Loucy (cell line): ENCODE data around the gene CCDC13.

Source experiments
- EZH2phosphoT487 ChIP-seq: fragments of 200-600 bp; IDR thresholded peaks from 2 replicates; pipeline ENCODE4 v1.6.1; 2018; ENCODE audit warnings: antibody characterized with exemption, mild to moderate bottlenecking, moderate library complexity, borderline replicate concordance
- TF ChIP-seq, protein P1 (sequence below): fragments of 200-600 bp; sonication (generic); conservative IDR thresholded peaks from 2 replicates; pipeline ENCODE4 v1.5.1; 2014; ENCODE audit warnings: mild to moderate bottlenecking, antibody characterized with exemption, low read length

DNA sequence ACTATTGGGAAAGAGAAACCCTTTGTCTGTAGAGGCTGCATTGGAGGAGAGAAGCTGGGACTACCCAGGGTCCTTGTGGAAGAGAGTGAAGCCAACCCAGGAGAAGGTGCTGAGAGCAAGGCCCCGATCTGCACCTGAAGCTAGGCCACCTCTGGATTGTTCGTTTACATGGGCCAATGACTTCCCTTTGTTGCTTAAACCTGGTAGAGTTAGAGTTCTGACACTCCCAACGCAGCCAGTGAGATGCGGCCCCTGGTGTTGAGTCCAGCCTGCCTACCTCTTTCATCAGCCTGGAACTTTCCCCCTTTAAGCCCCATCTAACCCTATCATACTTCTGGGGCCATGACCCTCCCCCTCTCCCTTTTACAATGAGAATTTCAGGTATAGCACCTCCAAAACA, 30.8 kb downstream of the CCDC13 start:
- TF ChIP-seq, protein P1, sequence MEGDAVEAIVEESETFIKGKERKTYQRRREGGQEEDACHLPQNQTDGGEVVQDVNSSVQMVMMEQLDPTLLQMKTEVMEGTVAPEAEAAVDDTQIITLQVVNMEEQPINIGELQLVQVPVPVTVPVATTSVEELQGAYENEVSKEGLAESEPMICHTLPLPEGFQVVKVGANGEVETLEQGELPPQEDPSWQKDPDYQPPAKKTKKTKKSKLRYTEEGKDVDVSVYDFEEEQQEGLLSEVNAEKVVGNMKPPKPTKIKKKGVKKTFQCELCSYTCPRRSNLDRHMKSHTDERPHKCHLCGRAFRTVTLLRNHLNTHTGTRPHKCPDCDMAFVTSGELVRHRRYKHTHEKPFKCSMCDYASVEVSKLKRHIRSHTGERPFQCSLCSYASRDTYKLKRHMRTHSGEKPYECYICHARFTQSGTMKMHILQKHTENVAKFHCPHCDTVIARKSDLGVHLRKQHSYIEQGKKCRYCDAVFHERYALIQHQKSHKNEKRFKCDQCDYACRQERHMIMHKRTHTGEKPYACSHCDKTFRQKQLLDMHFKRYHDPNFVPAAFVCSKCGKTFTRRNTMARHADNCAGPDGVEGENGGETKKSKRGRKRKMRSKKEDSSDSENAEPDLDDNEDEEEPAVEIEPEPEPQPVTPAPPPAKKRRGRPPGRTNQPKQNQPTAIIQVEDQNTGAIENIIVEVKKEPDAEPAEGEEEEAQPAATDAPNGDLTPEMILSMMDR: no peak
- TF ChIP-seq EZH2phosphoT487: no peak
